ENCODE measurements around the gene NELFCD. TPM values are rescaled to one million over a fixed set of nuclear protein-coding genes. Genes with fewer than 3 reads are reported as not detected.

Gene NELFCD
- total and polyA plus RNA-seq, 9 of the 15 experiments (the other 6 are each of a cell fraction or from before 2014, with no cell fraction given) = 11.7 to 163 (median 96.5) TPM

DNA sequence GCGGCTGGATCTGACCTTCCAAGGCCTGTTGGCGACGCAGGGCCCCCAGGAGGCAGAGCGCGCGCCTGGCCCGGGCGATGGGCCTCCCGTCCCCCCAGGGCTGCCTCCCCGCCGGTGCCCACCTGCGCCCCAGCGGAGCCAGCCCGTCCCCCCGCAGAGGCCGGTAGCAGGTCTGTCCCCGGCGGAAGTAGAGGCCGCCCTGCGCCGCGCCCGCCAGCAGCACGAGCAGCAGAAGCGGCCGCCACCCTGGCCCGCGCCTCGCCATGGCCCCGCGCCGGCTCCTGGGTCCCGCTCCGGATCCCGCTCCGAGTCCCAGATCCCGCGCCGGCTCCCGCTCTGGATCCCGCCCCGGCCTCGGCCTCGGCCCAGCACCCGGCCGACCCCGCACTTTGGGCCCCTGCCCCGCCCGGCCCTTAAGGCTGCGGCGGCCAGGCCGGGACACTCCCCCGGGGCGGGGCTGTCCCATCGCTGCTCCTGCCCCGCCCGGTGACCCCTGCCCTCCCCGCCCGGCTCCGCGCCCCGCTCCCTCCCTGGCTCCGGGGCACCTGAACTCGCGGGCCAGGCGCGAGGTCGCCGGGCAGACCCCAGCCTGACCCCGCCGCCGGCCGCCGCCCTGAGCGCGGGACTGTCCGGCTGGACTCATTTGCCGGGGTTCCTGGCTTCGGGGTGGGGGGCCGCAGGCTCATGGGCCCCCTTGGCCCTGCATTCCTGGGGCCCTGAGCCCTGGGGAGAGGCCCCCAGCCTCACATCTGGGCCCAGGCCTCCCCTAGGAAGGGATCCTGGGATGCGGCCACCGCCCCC is 26.0 kb downstream of the NELFCD start, which contains the start of gene CTSZ (continued):
- no peak for TF ChIP-seq ERF (CRISPR knock-in tag; IDR thresholded peaks at IDR 0.05)
- no peak for TF ChIP-seq ZNF239 (CRISPR knock-in tag; IDR thresholded peaks at IDR 0.05)
- TF ChIP-seq, protein P1, sequence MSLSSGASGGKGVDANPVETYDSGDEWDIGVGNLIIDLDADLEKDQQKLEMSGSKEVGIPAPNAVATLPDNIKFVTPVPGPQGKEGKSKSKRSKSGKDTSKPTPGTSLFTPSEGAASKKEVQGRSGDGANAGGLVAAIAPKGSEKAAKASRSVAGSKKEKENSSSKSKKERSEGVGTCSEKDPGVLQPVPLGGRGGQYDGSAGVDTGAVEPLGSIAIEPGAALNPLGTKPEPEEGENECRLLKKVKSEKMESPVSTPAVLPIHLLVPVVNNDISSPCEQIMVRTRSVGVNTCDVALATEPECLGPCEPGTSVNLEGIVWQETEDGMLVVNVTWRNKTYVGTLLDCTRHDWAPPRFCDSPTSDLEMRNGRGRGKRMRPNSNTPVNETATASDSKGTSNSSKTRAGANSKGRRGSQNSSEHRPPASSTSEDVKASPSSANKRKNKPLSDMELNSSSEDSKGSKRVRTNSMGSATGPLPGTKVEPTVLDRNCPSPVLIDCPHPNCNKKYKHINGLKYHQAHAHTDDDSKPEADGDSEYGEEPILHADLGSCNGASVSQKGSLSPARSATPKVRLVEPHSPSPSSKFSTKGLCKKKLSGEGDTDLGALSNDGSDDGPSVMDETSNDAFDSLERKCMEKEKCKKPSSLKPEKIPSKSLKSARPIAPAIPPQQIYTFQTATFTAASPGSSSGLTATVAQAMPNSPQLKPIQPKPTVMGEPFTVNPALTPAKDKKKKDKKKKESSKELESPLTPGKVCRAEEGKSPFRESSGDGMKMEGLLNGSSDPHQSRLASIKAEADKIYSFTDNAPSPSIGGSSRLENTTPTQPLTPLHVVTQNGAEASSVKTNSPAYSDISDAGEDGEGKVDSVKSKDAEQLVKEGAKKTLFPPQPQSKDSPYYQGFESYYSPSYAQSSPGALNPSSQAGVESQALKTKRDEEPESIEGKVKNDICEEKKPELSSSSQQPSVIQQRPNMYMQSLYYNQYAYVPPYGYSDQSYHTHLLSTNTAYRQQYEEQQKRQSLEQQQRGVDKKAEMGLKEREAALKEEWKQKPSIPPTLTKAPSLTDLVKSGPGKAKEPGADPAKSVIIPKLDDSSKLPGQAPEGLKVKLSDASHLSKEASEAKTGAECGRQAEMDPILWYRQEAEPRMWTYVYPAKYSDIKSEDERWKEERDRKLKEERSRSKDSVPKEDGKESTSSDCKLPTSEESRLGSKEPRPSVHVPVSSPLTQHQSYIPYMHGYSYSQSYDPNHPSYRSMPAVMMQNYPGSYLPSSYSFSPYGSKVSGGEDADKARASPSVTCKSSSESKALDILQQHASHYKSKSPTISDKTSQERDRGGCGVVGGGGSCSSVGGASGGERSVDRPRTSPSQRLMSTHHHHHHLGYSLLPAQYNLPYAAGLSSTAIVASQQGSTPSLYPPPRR (CRISPR knock-in tag; IDR thresholded peaks at IDR 0.05; ENCODE audit: borderline replicate concordance) = no peak
- TF ChIP-seq STAT5A (IDR thresholded peaks at IDR 0.05; ENCODE audit: borderline replicate concordance, low read length) = no peak
- TF ChIP-seq COPS2 (conservative IDR thresholded peaks at IDR 0.05) = no peak
- TF ChIP-seq KDM4B (IDR thresholded peaks at IDR 0.05; ENCODE audit: borderline replicate concordance in 2 of 2, low read depth in 1 of 2) = no peak
- TF ChIP-seq, protein P2, sequence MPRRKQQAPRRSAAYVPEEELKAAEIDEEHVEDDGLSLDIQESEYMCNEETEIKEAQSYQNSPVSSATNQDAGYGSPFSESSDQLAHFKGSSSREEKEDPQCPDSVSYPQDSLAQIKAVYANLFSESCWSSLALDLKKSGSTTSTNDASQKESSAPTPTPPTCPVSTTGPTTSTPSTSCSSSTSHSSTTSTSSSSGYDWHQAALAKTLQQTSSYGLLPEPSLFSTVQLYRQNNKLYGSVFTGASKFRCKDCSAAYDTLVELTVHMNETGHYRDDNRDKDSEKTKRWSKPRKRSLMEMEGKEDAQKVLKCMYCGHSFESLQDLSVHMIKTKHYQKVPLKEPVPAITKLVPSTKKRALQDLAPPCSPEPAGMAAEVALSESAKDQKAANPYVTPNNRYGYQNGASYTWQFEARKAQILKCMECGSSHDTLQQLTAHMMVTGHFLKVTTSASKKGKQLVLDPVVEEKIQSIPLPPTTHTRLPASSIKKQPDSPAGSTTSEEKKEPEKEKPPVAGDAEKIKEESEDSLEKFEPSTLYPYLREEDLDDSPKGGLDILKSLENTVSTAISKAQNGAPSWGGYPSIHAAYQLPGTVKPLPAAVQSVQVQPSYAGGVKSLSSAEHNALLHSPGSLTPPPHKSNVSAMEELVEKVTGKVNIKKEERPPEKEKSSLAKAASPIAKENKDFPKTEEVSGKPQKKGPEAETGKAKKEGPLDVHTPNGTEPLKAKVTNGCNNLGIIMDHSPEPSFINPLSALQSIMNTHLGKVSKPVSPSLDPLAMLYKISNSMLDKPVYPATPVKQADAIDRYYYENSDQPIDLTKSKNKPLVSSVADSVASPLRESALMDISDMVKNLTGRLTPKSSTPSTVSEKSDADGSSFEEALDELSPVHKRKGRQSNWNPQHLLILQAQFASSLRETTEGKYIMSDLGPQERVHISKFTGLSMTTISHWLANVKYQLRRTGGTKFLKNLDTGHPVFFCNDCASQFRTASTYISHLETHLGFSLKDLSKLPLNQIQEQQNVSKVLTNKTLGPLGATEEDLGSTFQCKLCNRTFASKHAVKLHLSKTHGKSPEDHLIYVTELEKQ (CRISPR knock-in tag; IDR thresholded peaks at IDR 0.05) = no peak
- no peak for TF ChIP-seq ZNF444 (CRISPR knock-in tag; IDR thresholded peaks at IDR 0.05)
- TF ChIP-seq ZNF57 (CRISPR knock-in tag; IDR thresholded peaks at IDR 0.05) = no peak
- TF ChIP-seq, protein P3, sequence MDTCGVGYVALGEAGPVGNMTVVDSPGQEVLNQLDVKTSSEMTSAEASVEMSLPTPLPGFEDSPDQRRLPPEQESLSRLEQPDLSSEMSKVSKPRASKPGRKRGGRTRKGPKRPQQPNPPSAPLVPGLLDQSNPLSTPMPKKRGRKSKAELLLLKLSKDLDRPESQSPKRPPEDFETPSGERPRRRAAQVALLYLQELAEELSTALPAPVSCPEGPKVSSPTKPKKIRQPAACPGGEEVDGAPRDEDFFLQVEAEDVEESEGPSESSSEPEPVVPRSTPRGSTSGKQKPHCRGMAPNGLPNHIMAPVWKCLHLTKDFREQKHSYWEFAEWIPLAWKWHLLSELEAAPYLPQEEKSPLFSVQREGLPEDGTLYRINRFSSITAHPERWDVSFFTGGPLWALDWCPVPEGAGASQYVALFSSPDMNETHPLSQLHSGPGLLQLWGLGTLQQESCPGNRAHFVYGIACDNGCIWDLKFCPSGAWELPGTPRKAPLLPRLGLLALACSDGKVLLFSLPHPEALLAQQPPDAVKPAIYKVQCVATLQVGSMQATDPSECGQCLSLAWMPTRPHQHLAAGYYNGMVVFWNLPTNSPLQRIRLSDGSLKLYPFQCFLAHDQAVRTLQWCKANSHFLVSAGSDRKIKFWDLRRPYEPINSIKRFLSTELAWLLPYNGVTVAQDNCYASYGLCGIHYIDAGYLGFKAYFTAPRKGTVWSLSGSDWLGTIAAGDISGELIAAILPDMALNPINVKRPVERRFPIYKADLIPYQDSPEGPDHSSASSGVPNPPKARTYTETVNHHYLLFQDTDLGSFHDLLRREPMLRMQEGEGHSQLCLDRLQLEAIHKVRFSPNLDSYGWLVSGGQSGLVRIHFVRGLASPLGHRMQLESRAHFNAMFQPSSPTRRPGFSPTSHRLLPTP (IDR thresholded peaks at IDR 0.05; ENCODE audit: borderline replicate concordance, extremely low read depth, insufficient read length) = no peak
- TF ChIP-seq OTX1 (CRISPR knock-in tag; IDR thresholded peaks at IDR 0.05) = no peak
- TF ChIP-seq TRIM24 (IDR thresholded peaks at IDR 0.05) = no peak
- no peak for TF ChIP-seq ZNF274 (IDR thresholded peaks at IDR 0.05; ENCODE audit: borderline replicate concordance, low read depth, low read length)
- TF ChIP-seq SIX5 (IDR thresholded peaks at IDR 0.05; ENCODE audit: borderline replicate concordance in 1 of 2, insufficient read depth in 1 of 2, low read depth in 1 of 2, low read length in 2 of 2) = no peak
- TF ChIP-seq ZNF224 (CRISPR knock-in tag; IDR thresholded peaks at IDR 0.05) = no peak
- TF ChIP-seq GABPB1 (CRISPR knock-in tag; IDR thresholded peaks at IDR 0.05) = no peak
- TF ChIP-seq BRD9 (IDR thresholded peaks at IDR 0.05; ENCODE audit: low read depth, partially characterized antibody) = no peak
